Measurements from ENCODE around the gene STARD4. TPM values are rescaled to one million over a fixed set of nuclear protein-coding genes. Genes with fewer than 3 reads are reported as not detected.

The STARD4 gene
- total RNA-seq, 1 experiment from 2014 or later, result 48.5 TPM

GRCh38 chr5:111555760-111556159 is 43.4 kb upstream of the STARD4 start:
- DNase-seq (ENCODE audit: low spot score) (no peak), ATAC-seq (no peak)
- peaks cover 11% of the 10 kb centered on the region for H3K36me3 Mint-ChIP-seq
- no peaks in the 10 kb centered on the region for H3K27me3 Mint-ChIP-seq (ENCODE audit: low read depth)
- CTCF ChIA-PET, result interaction anchor here (1.3 kb wide), 1 partner anchor 24 kb away, joined by 5 read pairs; no protein-coding TSS in a partner anchor
- POLR2A ChIA-PET, result interaction anchor here (0.5 kb wide), 1 partner anchor 885 kb away, joined by 3 read pairs; no protein-coding TSS in a partner anchor
- no peak overlapping the region for H3K4me3 Mint-ChIP-seq
- no peak overlapping the region for H3K27ac Mint-ChIP-seq
- peaks cover 40% of the 10 kb centered on the region for H3K4me1 Mint-ChIP-seq
- peaks cover 19% of the 10 kb centered on the region for H3K9me3 Mint-ChIP-seq
- TF ChIP-seq ESRRA (CRISPR knock-in tag; IDR thresholded peaks at IDR 0.05; ENCODE audit: borderline replicate concordance) (no peak), OVOL2 (CRISPR knock-in tag; IDR thresholded peaks at IDR 0.05; ENCODE audit: borderline replicate concordance) (no peak), ZBTB21 (CRISPR knock-in tag; IDR thresholded peaks at IDR 0.05; ENCODE audit: borderline replicate concordance) (no peak), ZNF263 (CRISPR knock-in tag; IDR thresholded peaks at IDR 0.05; ENCODE audit: low read depth) (no peak), TEAD4 (CRISPR knock-in tag; IDR thresholded peaks at IDR 0.05) (no peak), NFATC4 (CRISPR knock-in tag; IDR thresholded peaks at IDR 0.05) (no peak), E2F4 (CRISPR knock-in tag; IDR thresholded peaks at IDR 0.05; ENCODE audit: borderline replicate concordance, low read depth) (no peak), CTCF (IDR thresholded peaks at IDR 0.05) (no peak), CBFB (CRISPR knock-in tag; IDR thresholded peaks at IDR 0.05; ENCODE audit: low read depth) (no peak), PREB (CRISPR knock-in tag; IDR thresholded peaks at IDR 0.05; ENCODE audit: borderline replicate concordance) (no peak), SMAD3 (CRISPR knock-in tag; IDR thresholded peaks at IDR 0.05; ENCODE audit: borderline replicate concordance) (no peak), FOXK1 (CRISPR knock-in tag; IDR thresholded peaks at IDR 0.05) (no peak), FOXP1 (CRISPR knock-in tag; IDR thresholded peaks at IDR 0.05; ENCODE audit: borderline replicate concordance) (no peak), JUN (CRISPR knock-in tag; IDR thresholded peaks at IDR 0.05) (no peak), ZNF425 (CRISPR knock-in tag; conservative IDR thresholded peaks at IDR 0.05) (no peak), HMGA2 (CRISPR knock-in tag; IDR thresholded peaks at IDR 0.05) (no peak), JAZF1 (CRISPR knock-in tag; IDR thresholded peaks at IDR 0.05) (no peak), USF2 (CRISPR knock-in tag; IDR thresholded peaks at IDR 0.05) (no peak)

GRCh38 chr5:111553868-111554267 is 41.5 kb upstream of the STARD4 start:
- ChIA-PET CTCF (interaction anchor here (0.8 to 4.7 kb wide), 3 partner anchors 22 to 607 kb away, joined by 3 to 53 read pairs (median 3); no protein-coding TSS in a partner anchor), POLR2A (no interaction called here)
- no peak for ATAC-seq
- H3K9me3 Mint-ChIP-seq, result peaks cover 6% of the 10 kb centered on the region
- no peak overlapping the region for H3K27ac Mint-ChIP-seq
- no peaks in the 10 kb centered on the region for H3K27me3 Mint-ChIP-seq (ENCODE audit: low read depth)
- no peaks in the 10 kb centered on the region for H3K36me3 Mint-ChIP-seq
- no peak for DNase-seq (ENCODE audit: low spot score)
- H3K4me1 Mint-ChIP-seq, result peaks cover 37% of the 10 kb centered on the region
- no peak overlapping the region for H3K4me3 Mint-ChIP-seq
- TF ChIP-seq USF2 (CRISPR knock-in tag; IDR thresholded peaks at IDR 0.05) (no peak), ZNF671 (CRISPR knock-in tag; IDR thresholded peaks at IDR 0.05) (no peak), E2F4 (CRISPR knock-in tag; IDR thresholded peaks at IDR 0.05; ENCODE audit: borderline replicate concordance, low read depth) (no peak), ATF6 (CRISPR knock-in tag; IDR thresholded peaks at IDR 0.05) (no peak), GRHL2 (CRISPR knock-in tag; IDR thresholded peaks at IDR 0.05; ENCODE audit: insufficient replicate concordance, severe bottlenecking) (no peak)
